ENCODE results near the gene TBC1D14. TPM values are rescaled to one million over a fixed set of nuclear protein-coding genes. Genes with fewer than 3 reads are reported as not detected.
"Not testable (repeated sequence)": the region's sequence is repeated elsewhere in the genome, so short reads cannot be mapped to it uniquely, and the experiment has no call there.

The TBC1D14 gene
- total RNA-seq, 2 donors from 2014 or later, result 43.2 to 46.6 TPM

DNA sequence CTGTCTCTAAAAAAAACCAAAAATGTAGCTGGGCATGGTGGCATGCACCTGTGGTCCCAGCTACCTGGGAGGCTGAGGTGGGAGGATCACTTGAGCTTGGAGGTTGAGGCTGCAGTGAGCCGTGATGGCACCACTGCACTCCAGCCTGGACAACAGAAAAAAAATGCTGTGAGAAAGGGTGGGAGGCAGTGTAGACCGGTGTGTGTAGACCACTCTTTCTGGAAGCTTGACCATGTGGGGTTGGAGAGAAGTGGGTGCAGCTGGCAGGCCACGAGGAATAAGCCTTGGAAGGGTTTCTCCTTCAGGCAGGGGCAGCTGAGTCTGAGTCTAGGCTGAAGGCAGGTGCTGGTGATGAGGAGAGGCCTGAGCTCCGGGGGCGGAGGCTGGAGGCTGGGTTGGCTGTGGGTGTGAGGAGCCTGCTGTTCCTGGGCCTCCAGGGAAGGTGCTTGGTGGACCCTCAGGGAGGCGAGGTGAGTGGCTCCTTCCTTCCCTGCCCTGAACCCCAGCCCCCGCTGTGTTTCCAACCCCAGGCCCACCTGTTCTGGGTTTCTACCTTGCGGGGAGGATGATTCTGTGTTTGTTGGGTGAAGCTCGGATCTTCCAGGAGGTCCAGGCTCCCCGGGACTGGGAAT lies 9.3 kb upstream of the TBC1D14 start:
- Histone ChIP-seq H3K36me3 (no peaks in the 10 kb centered on the region), H3K4me1 (no peaks in the 10 kb centered on the region), H3K9ac (ENCODE audit: low read depth in 2 of 2, low read length in 2 of 2) (no peak overlapping the region), H3K4me3 (no peak overlapping the region), H3K27me3 (no peaks in the 10 kb centered on the region), H3K9me3 (no peaks in the 10 kb centered on the region), H3K27ac (no peak overlapping the region)
- DNase-seq, result no peak
- TF ChIP-seq, protein P1, sequence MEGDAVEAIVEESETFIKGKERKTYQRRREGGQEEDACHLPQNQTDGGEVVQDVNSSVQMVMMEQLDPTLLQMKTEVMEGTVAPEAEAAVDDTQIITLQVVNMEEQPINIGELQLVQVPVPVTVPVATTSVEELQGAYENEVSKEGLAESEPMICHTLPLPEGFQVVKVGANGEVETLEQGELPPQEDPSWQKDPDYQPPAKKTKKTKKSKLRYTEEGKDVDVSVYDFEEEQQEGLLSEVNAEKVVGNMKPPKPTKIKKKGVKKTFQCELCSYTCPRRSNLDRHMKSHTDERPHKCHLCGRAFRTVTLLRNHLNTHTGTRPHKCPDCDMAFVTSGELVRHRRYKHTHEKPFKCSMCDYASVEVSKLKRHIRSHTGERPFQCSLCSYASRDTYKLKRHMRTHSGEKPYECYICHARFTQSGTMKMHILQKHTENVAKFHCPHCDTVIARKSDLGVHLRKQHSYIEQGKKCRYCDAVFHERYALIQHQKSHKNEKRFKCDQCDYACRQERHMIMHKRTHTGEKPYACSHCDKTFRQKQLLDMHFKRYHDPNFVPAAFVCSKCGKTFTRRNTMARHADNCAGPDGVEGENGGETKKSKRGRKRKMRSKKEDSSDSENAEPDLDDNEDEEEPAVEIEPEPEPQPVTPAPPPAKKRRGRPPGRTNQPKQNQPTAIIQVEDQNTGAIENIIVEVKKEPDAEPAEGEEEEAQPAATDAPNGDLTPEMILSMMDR (IDR thresholded peaks at IDR 0.05), result no peak
- intact Hi-C loops (cut with DNase I), result no loop called here

DNA sequence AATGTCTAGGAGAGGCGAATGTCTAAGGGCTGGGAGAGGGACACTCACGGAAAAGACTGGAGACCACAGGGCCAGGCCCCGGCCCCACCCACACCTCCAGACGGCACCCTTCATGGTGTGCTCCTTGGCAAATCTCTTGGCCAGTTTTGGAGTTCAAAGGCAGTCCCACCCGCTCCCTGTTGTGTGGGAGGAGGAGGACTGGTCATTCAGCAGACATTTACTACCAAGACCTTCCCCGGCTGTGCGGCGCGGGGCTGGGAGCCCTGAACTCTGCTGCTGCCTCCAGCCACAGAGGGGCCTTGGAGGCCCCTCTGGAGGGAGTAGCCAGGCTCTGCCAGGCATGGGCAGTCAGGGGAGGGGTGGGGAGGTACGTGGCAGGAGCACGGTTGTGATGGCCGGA lies 8.7 kb upstream of the TBC1D14 start:
- Histone ChIP-seq H3K4me3 (no peak overlapping the region), H3K27me3 (no peaks in the 10 kb centered on the region), H3K27ac (no peak overlapping the region), H3K9me3 (no peaks in the 10 kb centered on the region), H3K9ac (ENCODE audit: low read depth in 2 of 2, low read length in 2 of 2) (no peak overlapping the region), H3K36me3 (no peaks in the 10 kb centered on the region), H3K4me1 (no peaks in the 10 kb centered on the region)
- TF ChIP-seq, protein P1 (IDR thresholded peaks at IDR 0.05), result no peak
- intact Hi-C loops (cut with DNase I), result no loop called here
- no peak for DNase-seq

DNA sequence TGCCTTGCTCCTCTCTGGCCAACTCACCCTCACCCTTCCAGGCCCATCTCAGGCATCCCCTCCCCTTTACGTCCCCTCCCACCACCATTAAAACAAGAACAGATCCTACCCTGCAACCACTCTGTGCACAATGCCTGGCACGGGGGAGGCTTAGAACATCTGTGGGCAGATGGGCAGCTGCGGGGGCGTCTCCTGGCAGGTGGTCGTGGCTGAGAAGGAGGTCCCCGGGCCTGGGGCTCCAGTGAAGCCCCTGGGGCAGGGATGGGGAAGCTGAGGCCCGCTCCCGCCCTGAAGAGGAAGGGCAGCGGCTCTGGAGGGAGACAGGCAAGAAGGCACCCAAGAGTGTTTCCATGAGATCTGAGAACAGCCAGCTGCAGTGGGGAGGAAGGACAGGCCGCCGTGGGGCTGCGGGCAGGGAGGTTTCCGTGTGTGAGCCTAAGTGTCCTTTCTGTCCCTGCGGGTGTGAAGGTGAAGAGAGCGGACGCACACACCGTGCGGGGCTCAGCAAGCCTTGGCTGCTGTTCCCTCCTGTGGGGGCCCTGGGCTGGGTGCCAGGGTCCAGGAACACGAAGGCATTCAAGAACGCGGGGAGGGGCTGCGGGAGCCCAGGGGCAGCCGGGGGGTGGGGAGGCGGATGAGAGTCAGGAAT lies 7.8 kb upstream of the TBC1D14 start:
- Histone ChIP-seq H3K27ac (no peak overlapping the region), H3K4me1 (no peaks in the 10 kb centered on the region), H3K9ac (ENCODE audit: low read depth in 2 of 2, low read length in 2 of 2) (no peak overlapping the region), H3K36me3 (no peaks in the 10 kb centered on the region), H3K9me3 (no peaks in the 10 kb centered on the region), H3K27me3 (no peaks in the 10 kb centered on the region), H3K4me3 (no peak overlapping the region)
- DNase-seq, result no peak
- intact Hi-C loops (cut with DNase I), result no loop called here
- TF ChIP-seq, protein P1 (IDR thresholded peaks at IDR 0.05), result no peak

DNA sequence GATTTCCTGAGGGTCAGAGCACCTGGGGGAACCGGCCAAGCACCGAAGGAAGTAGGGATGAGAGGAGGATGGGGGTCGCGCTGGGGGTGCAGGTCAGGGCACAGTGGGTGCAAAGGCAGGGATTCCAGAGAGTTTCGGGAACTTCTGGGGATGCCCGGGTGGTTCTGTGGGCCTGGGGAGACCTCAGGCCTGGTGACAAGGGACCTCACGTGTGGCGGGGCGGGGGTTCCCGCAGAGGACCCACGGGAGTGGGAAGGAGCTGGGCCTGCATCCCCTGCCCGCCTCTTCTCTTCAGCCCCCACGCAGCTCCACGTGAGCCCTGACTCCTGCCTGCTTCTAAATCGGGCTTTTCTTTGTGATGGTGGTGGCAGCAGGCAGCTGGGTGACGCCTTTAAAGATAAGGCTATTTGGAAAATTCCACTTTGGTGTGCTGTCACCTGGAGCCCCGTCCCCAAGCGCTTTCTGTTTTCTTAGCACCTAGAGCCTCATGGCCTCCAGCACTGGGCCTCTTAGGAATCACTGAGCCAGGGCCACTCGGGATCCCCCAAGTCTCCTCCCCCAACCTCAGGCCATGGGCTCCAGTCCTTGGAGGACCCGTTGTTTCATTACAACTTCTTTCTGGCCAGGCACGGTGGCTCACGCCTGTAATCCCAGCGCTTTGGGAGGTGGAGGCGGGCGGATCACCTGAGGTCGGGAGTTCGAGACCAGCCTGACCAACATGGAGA lies 7.1 kb upstream of the TBC1D14 start:
- intact Hi-C loops (cut with DNase I), result no loop called here
- no peak overlapping the region for H3K4me3 ChIP-seq
- no peak overlapping the region for H3K9ac ChIP-seq (ENCODE audit: low read depth in 2 of 2, low read length in 2 of 2)
- no peaks in the 10 kb centered on the region for H3K9me3 ChIP-seq
- no peak for DNase-seq
- no peak overlapping the region for H3K27ac ChIP-seq
- no peaks in the 10 kb centered on the region for H3K27me3 ChIP-seq
- TF ChIP-seq, protein P1 (IDR thresholded peaks at IDR 0.05), result no peak
- no peaks in the 10 kb centered on the region for H3K4me1 ChIP-seq
- no peaks in the 10 kb centered on the region for H3K36me3 ChIP-seq

DNA sequence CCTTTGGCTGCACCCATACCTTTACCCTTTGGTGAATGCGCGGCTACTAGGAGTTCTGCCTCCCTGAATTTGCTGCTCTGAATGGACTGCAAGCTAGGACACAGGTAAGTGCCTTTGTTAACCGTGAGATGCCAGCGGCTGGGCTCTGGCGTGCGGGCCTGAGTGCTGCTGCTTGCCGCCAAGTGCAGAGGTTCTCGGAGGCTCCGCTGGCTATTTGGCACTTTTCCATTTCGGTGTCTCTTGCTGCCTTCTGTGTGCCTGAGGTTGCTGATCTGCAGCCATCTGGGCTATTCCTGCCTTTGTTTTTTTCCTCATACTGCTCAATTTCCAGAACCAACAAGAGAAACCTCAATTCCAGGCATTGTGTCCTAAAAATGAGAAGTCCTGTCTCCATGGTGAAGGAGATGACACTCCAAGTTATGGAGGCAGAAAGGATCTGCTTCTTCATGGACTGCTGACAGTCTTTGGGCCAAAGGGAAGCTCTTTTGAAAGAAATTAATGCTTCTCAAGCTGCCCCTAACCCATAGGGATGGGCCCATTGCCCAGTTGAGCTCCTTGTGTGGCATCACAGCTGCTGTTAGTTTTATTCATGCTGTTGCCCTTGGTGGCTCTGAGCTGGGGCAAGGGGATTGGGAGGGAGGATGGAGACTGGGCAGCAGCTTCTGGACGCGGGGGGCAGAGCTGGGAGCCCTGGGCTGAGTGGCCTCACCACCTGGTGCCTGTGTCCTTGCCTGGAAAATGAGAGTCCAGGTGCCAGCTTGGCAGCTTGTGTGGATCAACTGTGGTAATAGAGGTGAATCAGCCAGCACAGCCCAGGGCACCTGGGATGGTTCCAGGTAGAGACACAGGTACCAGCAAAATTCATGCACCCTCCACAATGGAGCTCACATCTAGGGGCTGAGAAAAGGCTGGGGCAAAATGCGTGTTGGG lies 3.8 kb upstream of the TBC1D14 start:
- Histone ChIP-seq H3K36me3 (no peaks in the 10 kb centered on the region), H3K4me1 (peaks cover 4% of the 10 kb centered on the region), H3K9me3 (no peaks in the 10 kb centered on the region), H3K27ac (no peak overlapping the region), H3K9ac (ENCODE audit: low read depth in 2 of 2, low read length in 2 of 2) (no peak overlapping the region), H3K27me3 (no peaks in the 10 kb centered on the region), H3K4me3 (no peak overlapping the region)
- intact Hi-C loops (cut with DNase I), result loop anchor here (2.0 to 5.0 kb wide), 2 partner anchors 82 to 167 kb away; no protein-coding TSS in a partner anchor
- DNase-seq, result no peak
- TF ChIP-seq, protein P1 (IDR thresholded peaks at IDR 0.05), result no peak

DNA sequence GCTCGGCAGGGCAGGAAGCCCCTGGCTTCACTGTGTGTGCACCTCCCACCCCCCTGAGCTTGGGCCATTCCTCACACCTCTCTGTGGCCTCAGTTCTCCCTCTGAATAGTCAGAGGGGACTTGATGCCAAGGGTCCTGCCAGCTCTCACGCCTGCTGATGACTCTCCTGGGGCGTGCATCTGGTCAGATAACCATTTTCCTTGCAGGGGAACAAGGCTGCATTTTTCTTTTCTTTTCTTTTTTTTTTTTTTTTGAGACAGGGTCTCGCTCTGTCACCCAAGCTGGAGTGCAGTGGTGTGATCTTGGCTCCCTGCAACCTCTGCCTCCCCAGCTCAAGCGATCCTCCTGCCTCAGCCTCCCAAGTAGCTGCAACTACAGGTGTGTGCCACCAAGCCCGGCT lies 3.1 kb upstream of the TBC1D14 start:
- intact Hi-C loops (cut with DNase I), result loop anchor here (2.0 to 5.0 kb wide), 2 partner anchors 81 to 166 kb away; no protein-coding TSS in a partner anchor
- not testable (repeated sequence) for H3K4me3 ChIP-seq; DNase-seq; H3K9ac ChIP-seq (ENCODE audit: low read depth in 2 of 2, low read length in 2 of 2); H3K36me3 ChIP-seq; H3K4me1 ChIP-seq; H3K27me3 ChIP-seq; H3K9me3 ChIP-seq; H3K27ac ChIP-seq

Data from colonic mucosa (tissue), 4 donors.